GM12874 (cell line): ENCODE results near the gene HAUS8.

Source experiments
- CTCF ChIP-seq: IDR thresholded peaks from 2 replicates; pipeline ENCODE4 v1.5.1; 2011; ENCODE audit warnings: low read depth, mild to moderate bottlenecking, control low read depth, low read length, moderate library complexity; ENCODE audit not compliant: insufficient read depth

The HAUS8 gene

GRCh38 chr19:17011485-17011884, 63.8 kb downstream of the HAUS8 start:
- TF ChIP-seq CTCF = no peak

- no peak for TF ChIP-seq CTCF
These were observed 68.7 kb downstream of the HAUS8 start for GRCh38 chr19:17006579-17006978.

GRCh38 chr19:17005000-17005399, 70.3 kb downstream of the HAUS8 start:
- TF ChIP-seq CTCF = no peak

GRCh38 chr19:17004386-17004785, 70.9 kb downstream of the HAUS8 start:
- TF ChIP-seq CTCF = no peak

- no peak for TF ChIP-seq CTCF
These were observed 72.8 kb downstream of the HAUS8 start for GRCh38 chr19:17002455-17002854.

- TF ChIP-seq CTCF = no peak
These were observed 73.6 kb downstream of the HAUS8 start for GRCh38 chr19:17001603-17002183.
